ENCODE results near the gene TRIM50. TPM values are rescaled to one million over a fixed set of nuclear protein-coding genes. Genes with fewer than 3 reads are reported as not detected.
"Not testable (repeated sequence)": the region's sequence is repeated elsewhere in the genome, so short reads cannot be mapped to it uniquely, and the experiment has no call there.

Gene TRIM50
- total RNA-seq (7.5 and 9.8 TPM in 2 replicates), polyA plus RNA-seq (9.0 and 10.8 TPM in 2 replicates)

GRCh38 chr7:73327922-73328321 lies at the start of gene TRIM50, which contains the start of gene FKBP6:
Gene TRIM50, minus strand, starts transcription at chr7:73328082. Its CDS starts 3,295 bp downstream, at chr7:73324787.
Gene FKBP6, plus strand, starts transcription at chr7:73328161. Its CDS starts 268 bp downstream, at chr7:73328429.
- not testable (repeated sequence) for H3K27me3 ChIP-seq; H3K27ac ChIP-seq; H3K9me3 ChIP-seq (ENCODE audit: low read depth); H3K4me2 ChIP-seq; H4K20me1 ChIP-seq (ENCODE audit: insufficient read depth, poor library complexity, severe bottlenecking); H3K36me3 ChIP-seq (replicated peaks; ENCODE audit: insufficient read depth, low read depth); DNase-seq (ENCODE audit: low spot score); H2AFZ ChIP-seq; H3K4me3 ChIP-seq; H3K79me2 ChIP-seq; H3K9me2 ChIP-seq (replicated peaks; ENCODE audit: insufficient read depth)
- over 99% methylated on average over 33 of the region's 43 CpGs for WGBS (ENCODE audit: low lambda C conversion rate, missing lambda C conversion rate)
- H3K4me1 ChIP-seq (ENCODE audit: insufficient read depth) = peaks cover 16% of the 10 kb centered on the region

- H3K36me3 ChIP-seq (replicated peaks; ENCODE audit: insufficient read depth, low read depth) = no peaks in the 10 kb centered on the region
- no peaks in the 10 kb centered on the region for H3K79me2 ChIP-seq
- WGBS (ENCODE audit: low lambda C conversion rate, missing lambda C conversion rate) = 92% methylated on average over 17 of the region's 20 CpGs
- no peaks in the 10 kb centered on the region for H3K9me3 ChIP-seq (ENCODE audit: low read depth)
- no peak overlapping the region for H3K4me3 ChIP-seq
- H4K20me1 ChIP-seq (ENCODE audit: insufficient read depth, poor library complexity, severe bottlenecking) = no peaks in the 10 kb centered on the region
- H3K27ac ChIP-seq = no peak overlapping the region
- H3K4me2 ChIP-seq = no peak overlapping the region
- no peaks in the 10 kb centered on the region for H3K27me3 ChIP-seq
- no peak overlapping the region for H2AFZ ChIP-seq
- H3K4me1 ChIP-seq (ENCODE audit: insufficient read depth) = no peaks in the 10 kb centered on the region
- TF ChIP-seq EZH2phosphoT487 (IDR thresholded peaks at IDR 0.05; ENCODE audit: low read depth, severe bottlenecking, unreplicated experiment) = no peak
- TF ChIP-seq CTCF (IDR thresholded peaks at IDR 0.05; ENCODE audit: poor library complexity) = no peak
- TF ChIP-seq EZH2 (IDR thresholded peaks at IDR 0.05; ENCODE audit: borderline replicate concordance) = no peak
- no peaks in the 10 kb centered on the region for H3K9me2 ChIP-seq (replicated peaks; ENCODE audit: insufficient read depth)
- DNase-seq (ENCODE audit: low spot score) = no peak
These were observed 49.0 kb upstream of the TRIM50 start for GRCh38 chr7:73376671-73377412.

- H4K20me1 ChIP-seq (ENCODE audit: insufficient read depth, poor library complexity, severe bottlenecking); H3K4me3 ChIP-seq; DNase-seq (ENCODE audit: low spot score); H3K27me3 ChIP-seq; H3K79me2 ChIP-seq; H3K4me1 ChIP-seq (ENCODE audit: insufficient read depth); H3K27ac ChIP-seq; H3K36me3 ChIP-seq (replicated peaks; ENCODE audit: insufficient read depth, low read depth); H3K9me3 ChIP-seq (ENCODE audit: low read depth); H3K4me2 ChIP-seq; H3K9me2 ChIP-seq (replicated peaks; ENCODE audit: insufficient read depth); H2AFZ ChIP-seq: not testable (repeated sequence)
- 92% methylated on average over 4 of the region's 4 CpGs for WGBS (ENCODE audit: low lambda C conversion rate, missing lambda C conversion rate)
These were observed 48.4 kb upstream of the TRIM50 start for GRCh38 chr7:73376262-73376661.

- TF ChIP-seq CTCF (IDR thresholded peaks at IDR 0.05; ENCODE audit: poor library complexity) = no peak
- TF ChIP-seq EZH2 (IDR thresholded peaks at IDR 0.05; ENCODE audit: borderline replicate concordance) = no peak
- TF ChIP-seq EZH2phosphoT487 (IDR thresholded peaks at IDR 0.05; ENCODE audit: low read depth, severe bottlenecking, unreplicated experiment) = no peak
- DNase-seq (ENCODE audit: low spot score) = no peak
- WGBS (ENCODE audit: low lambda C conversion rate, missing lambda C conversion rate) = 94% methylated on average over 13 of the region's 13 CpGs
- Histone ChIP-seq H3K27ac (no peak overlapping the region), H3K4me3 (no peak overlapping the region), H3K4me2 (no peak overlapping the region), H3K4me1 (ENCODE audit: insufficient read depth) (no peaks in the 10 kb centered on the region), H3K36me3 (replicated peaks; ENCODE audit: insufficient read depth, low read depth) (no peaks in the 10 kb centered on the region), H4K20me1 (ENCODE audit: insufficient read depth, poor library complexity, severe bottlenecking) (no peaks in the 10 kb centered on the region), H2AFZ (no peak overlapping the region), H3K79me2 (no peaks in the 10 kb centered on the region), H3K27me3 (no peaks in the 10 kb centered on the region), H3K9me2 (replicated peaks; ENCODE audit: insufficient read depth) (no peaks in the 10 kb centered on the region), H3K9me3 (ENCODE audit: low read depth) (no peaks in the 10 kb centered on the region)
These were observed 45.9 kb upstream of the TRIM50 start for GRCh38 chr7:73373741-73374140.

Measured in hepatocyte (in vitro differentiated cells).